ENCODE measurements around the gene FLOT1. TPM values are rescaled to one million over a fixed set of nuclear protein-coding genes. Genes with fewer than 3 reads are reported as not detected.
A peak's percentile ranks its signal among the peaks of the same experiment; 100 is the strongest.
"Not testable (repeated sequence)": the region's sequence is repeated elsewhere in the genome, so short reads cannot be mapped to it uniquely, and the experiment has no call there.

Gene FLOT1
- total RNA-seq, 1 donor from 2014 or later: 175 TPM

- DNase-seq (no peak), ATAC-seq (no peak)
- no peaks in the 10 kb centered on the region for H3K9me3 ChIP-seq
- TF ChIP-seq CTCF (IDR thresholded peaks at IDR 0.05): no peak
- intact Hi-C loops (cut with DNase I): no loop called here
- peaks cover 42% of the 10 kb centered on the region for H3K4me1 ChIP-seq
- H3K27ac ChIP-seq: peak overlapping the region; percentile 93
- no peaks in the 10 kb centered on the region for H3K27me3 ChIP-seq
- H3K4me3 ChIP-seq: peak overlapping the region; percentile 75
- peaks cover 24% of the 10 kb centered on the region for H3K36me3 ChIP-seq
Observed at GRCh38 chr6:30719356-30719755, 23.1 kb downstream of the FLOT1 start.

- not testable (repeated sequence) for DNase-seq
Observed at GRCh38 chr6:30717845-30718720, 24.4 kb downstream of the FLOT1 start.

GRCh38 chr6:30717129-30717844 is 25.2 kb downstream of the FLOT1 start, which contains the start of gene MDC1:
Gene MDC1, minus strand, starts transcription at chr6:30717281. Its CDS starts 2,106 bp downstream, at chr6:30715175.
- Histone ChIP-seq H3K9me3 (no peaks in the 10 kb centered on the region), H3K36me3 (peaks cover 24% of the 10 kb centered on the region), H3K4me1 (peaks cover 27% of the 10 kb centered on the region), H3K27ac (peak within 1 kb of the TSS; percentile 84), H3K4me3 (peak within 1 kb of the TSS; percentile 70), H3K27me3 (no peaks in the 10 kb centered on the region)
- intact Hi-C loops (cut with DNase I): no loop called here
- peak; percentile 44 for TF ChIP-seq CTCF (IDR thresholded peaks at IDR 0.05)
- ATAC-seq (peak; percentile 87), DNase-seq (peak; percentile 100)

More at GRCh38 chr6:30717845-30718720, 24.4 kb downstream of the FLOT1 start:
- Histone ChIP-seq H3K4me1 (peaks cover 35% of the 10 kb centered on the region), H3K27ac (peak overlapping the region; percentile 84), H3K36me3 (peaks cover 24% of the 10 kb centered on the region), H3K4me3 (peak overlapping the region; percentile 48)
- ATAC-seq; H3K27me3 ChIP-seq; intact Hi-C loops (cut with DNase I); H3K9me3 ChIP-seq: not testable (repeated sequence)

- H3K27me3 ChIP-seq: no peaks in the 10 kb centered on the region
- TF ChIP-seq CTCF (IDR thresholded peaks at IDR 0.05): no peak
- intact Hi-C loops (cut with DNase I): no loop called here
- H3K27ac ChIP-seq: peak overlapping the region; percentile 84
- no peaks in the 10 kb centered on the region for H3K9me3 ChIP-seq
- H3K4me3 ChIP-seq: peak overlapping the region; percentile 70
- ATAC-seq: no peak
- H3K36me3 ChIP-seq: peaks cover 28% of the 10 kb centered on the region
- H3K4me1 ChIP-seq: peaks cover 24% of the 10 kb centered on the region
- no peak for DNase-seq
Observed at GRCh38 chr6:30716879-30717128, 25.7 kb downstream of the FLOT1 start.

- H3K9me3 ChIP-seq: no peaks in the 10 kb centered on the region
- no peak overlapping the region for H3K4me3 ChIP-seq
- H3K27ac ChIP-seq: no peak overlapping the region
- H3K27me3 ChIP-seq: no peaks in the 10 kb centered on the region
- intact Hi-C loops (cut with DNase I): no loop called here
- peaks cover 52% of the 10 kb centered on the region for H3K36me3 ChIP-seq
- no peak for TF ChIP-seq CTCF (IDR thresholded peaks at IDR 0.05)
- no peak for DNase-seq
- peaks cover 18% of the 10 kb centered on the region for H3K4me1 ChIP-seq
- no peak for ATAC-seq
Observed at GRCh38 chr6:30714263-30714662, 28.2 kb downstream of the FLOT1 start.

GRCh38 chr6:30712441-30712945 is 30.0 kb downstream of the FLOT1 start:
- intact Hi-C loops (cut with DNase I): no loop called here

More at GRCh38 chr6:30712441-30712945, 30.0 kb downstream of the FLOT1 start:
- H3K4me3 ChIP-seq: no peak overlapping the region
- TF ChIP-seq CTCF (IDR thresholded peaks at IDR 0.05): no peak
- peaks cover 10% of the 10 kb centered on the region for H3K4me1 ChIP-seq
- no peaks in the 10 kb centered on the region for H3K27me3 ChIP-seq
- ATAC-seq (no peak), DNase-seq (no peak)
- no peak overlapping the region for H3K27ac ChIP-seq
- H3K36me3 ChIP-seq: peaks cover 68% of the 10 kb centered on the region
- no peaks in the 10 kb centered on the region for H3K9me3 ChIP-seq
